Neural cell (in vitro differentiated cells): ENCODE data around the gene ANGPTL2. TPM values are rescaled to one million over a fixed set of nuclear protein-coding genes. Genes with fewer than 3 reads are reported as not detected.

Experiments used
- H2AFZ ChIP-seq: fragments of 200-600, 300-800 bp; sonication (generic), shearing (Covaris generic); 2 replicates; pipeline ENCODE4 v1.6.0; 2014; ENCODE audit warnings: low read depth, mild to moderate bottlenecking, antibody characterized with exemption, low read length, moderate library complexity
- H3F3A ChIP-seq: fragments of 200-600 bp; shearing (Covaris generic); 2 replicates; pipeline ENCODE4 v1.6.1; 2016; ENCODE audit warnings: mild to moderate bottlenecking, moderate library complexity, mixed read lengths, antibody characterized with exemption, low read length; ENCODE audit not compliant: insufficient read depth, poor library complexity, severe bottlenecking
- H3K27ac ChIP-seq: fragments of 200-600, 300-800 bp; sonication (generic), shearing (Covaris generic); 2 replicates; pipeline ENCODE4 v1.5.1; 2014; ENCODE audit warnings: mild to moderate bottlenecking, low read length, moderate library complexity
- H3K27me3 ChIP-seq: fragments of 300-800, 200-600 bp; sonication (generic), shearing (Covaris generic); 2 replicates; pipeline ENCODE4 v1.6.0; 2014; ENCODE audit warnings: mild to moderate bottlenecking, low read depth, low read length, moderate library complexity; ENCODE audit not compliant: insufficient read depth
- H3K36me3 ChIP-seq: fragments of 300-800, 200-600 bp; sonication (generic), shearing (Covaris generic); 2 replicates; pipeline ENCODE4 v1.5.1; 2014; ENCODE audit warnings: mild to moderate bottlenecking, antibody characterized with exemption, low read length, moderate library complexity; ENCODE audit not compliant: insufficient read depth
- H3K4me2 ChIP-seq: fragments of 300-800, 200-600 bp; sonication (generic), shearing (Covaris generic); 2 replicates; pipeline ENCODE4 v1.6.0; 2014; ENCODE audit warnings: mild to moderate bottlenecking, low read length
- H3K4me3 ChIP-seq: fragments of 300-800, 200-600 bp; sonication (generic), shearing (Covaris generic); 2 replicates; pipeline ENCODE4 v1.5.1; 2014; ENCODE audit warnings: mild to moderate bottlenecking, low read length, moderate library complexity
- H3K79me2 ChIP-seq: fragments of 200-600 bp; shearing (Covaris generic); replicated peaks from 2 replicates; pipeline ENCODE4 v1.6.0; 2014; ENCODE audit warnings: mild to moderate bottlenecking, low read length, moderate library complexity; ENCODE audit not compliant: insufficient read depth
- H3K9ac ChIP-seq: fragments of 300-800, 200-600 bp; sonication (generic), shearing (Covaris generic); 2 replicates; pipeline ENCODE4 v1.6.1; 2016; ENCODE audit warnings: mild to moderate bottlenecking, low read length, mixed read lengths
- H3K9me2 ChIP-seq: fragments of 200-600 bp; shearing (Covaris generic); 2 replicates; pipeline ENCODE4 v1.6.1; 2016; ENCODE audit warnings: mild to moderate bottlenecking, low read length, mixed read lengths; ENCODE audit not compliant: insufficient read depth
- H3K9me3 ChIP-seq: fragments of 200-600, 300-800 bp; sonication (generic), shearing (Covaris generic); 2 replicates; pipeline ENCODE4 v1.6.1; 2016; ENCODE audit warnings: mild to moderate bottlenecking, mixed run types, low read length, moderate library complexity, mixed read lengths
- H4K20me1 ChIP-seq: fragments of 200-600 bp; shearing (Covaris generic); 2 replicates; pipeline ENCODE4 v1.6.1; 2016; ENCODE audit warnings: mild to moderate bottlenecking, mixed run types; ENCODE audit not compliant: insufficient read depth
- CTCF ChIP-seq: fragments of 450-650 bp; IDR thresholded peaks from 2 replicates; pipeline ENCODE4 v1.5.1; 2014; ENCODE audit warnings: antibody characterized with exemption, mild to moderate bottlenecking, moderate library complexity; ENCODE audit not compliant: poor library complexity, severe bottlenecking
- EP300 ChIP-seq: fragments of 450-650 bp; conservative IDR thresholded peaks from 2 replicates; pipeline ENCODE4 v1.6.1; 2014; ENCODE audit warnings: antibody characterized with exemption, mild to moderate bottlenecking, moderate library complexity; ENCODE audit not compliant: poor library complexity, severe bottlenecking
- EZH2 ChIP-seq: fragments of 200-600, 300-800 bp; shearing (Covaris generic), sonication (generic); IDR thresholded peaks from 2 replicates; pipeline ENCODE4 v1.6.1; 2014; ENCODE audit warnings: antibody characterized with exemption, low read length, borderline replicate concordance, mild to moderate bottlenecking; ENCODE audit not compliant: insufficient read depth, poor library complexity, severe bottlenecking
- MXI1 ChIP-seq: fragments of 450-650 bp; conservative IDR thresholded peaks from 2 replicates; pipeline ENCODE4 v1.6.1; 2014; ENCODE audit warnings: antibody characterized with exemption, mild to moderate bottlenecking; ENCODE audit not compliant: poor library complexity, severe bottlenecking
- POLR2AphosphoS5 ChIP-seq: IDR thresholded peaks from 2 replicates; pipeline ENCODE4 v1.6.1; 2012
- RAD21 ChIP-seq: fragments of 450-650 bp; conservative IDR thresholded peaks from 2 replicates; pipeline ENCODE4 v1.6.1; 2014; ENCODE audit warnings: antibody characterized with exemption, mild to moderate bottlenecking, moderate library complexity
- REST ChIP-seq: IDR thresholded peaks from 2 replicates; pipeline ENCODE4 v1.6.1; 2012; ENCODE audit warnings: borderline replicate concordance
- SMC3 ChIP-seq: fragments of 450-650 bp; conservative IDR thresholded peaks from 2 replicates; pipeline ENCODE4 v1.6.1; 2014; ENCODE audit warnings: antibody characterized with exemption, mild to moderate bottlenecking, moderate library complexity; ENCODE audit not compliant: poor library complexity
- TAF1 ChIP-seq: IDR thresholded peaks from 2 replicates; pipeline ENCODE4 v1.6.1; 2012; ENCODE audit warnings: low read depth
- polyA plus RNA-seq: library from polyadenylated mRNA; depleted of rRNA; stranded (reverse); fragments of >200 nt; gene quantifications from 2 replicates; pipeline ENCODE4 v1.2.3, GENCODE V29; 2014

The ANGPTL2 gene
- polyA plus RNA-seq, 1 donor from 2014 or later = not detected

GRCh38 chr9:127166111-127166510 is 43.7 kb upstream of the ANGPTL2 start:
- Histone ChIP-seq H3F3A (no peaks in the 10 kb centered on the region), H4K20me1 (no peaks in the 10 kb centered on the region), H3K27me3 (no peaks in the 10 kb centered on the region), H3K9ac (no peak overlapping the region), H3K4me2 (no peak overlapping the region), H3K79me2 (no peaks in the 10 kb centered on the region), H3K36me3 (peaks cover 5% of the 10 kb centered on the region), H3K9me3 (no peaks in the 10 kb centered on the region), H2AFZ (no peak overlapping the region), H3K9me2 (no peaks in the 10 kb centered on the region), H3K4me3 (no peak overlapping the region), H3K27ac (no peak overlapping the region)
- no peak for TF ChIP-seq REST
- TF ChIP-seq EP300 = no peak
- no peak for TF ChIP-seq RAD21
- no peak for TF ChIP-seq TAF1
- no peak for TF ChIP-seq SMC3
- no peak for TF ChIP-seq MXI1
- no peak for TF ChIP-seq POLR2AphosphoS5
- TF ChIP-seq CTCF = no peak
- TF ChIP-seq EZH2 = no peak

- H3K27ac ChIP-seq = no peak overlapping the region
- no peaks in the 10 kb centered on the region for H3K79me2 ChIP-seq
- H3K4me3 ChIP-seq = no peak overlapping the region
- H3K9me2 ChIP-seq = no peaks in the 10 kb centered on the region
- H3K9ac ChIP-seq = no peak overlapping the region
- H3K36me3 ChIP-seq = peaks cover 5% of the 10 kb centered on the region
- no peaks in the 10 kb centered on the region for H4K20me1 ChIP-seq
- H2AFZ ChIP-seq = no peak overlapping the region
- H3F3A ChIP-seq = no peaks in the 10 kb centered on the region
- H3K9me3 ChIP-seq = no peaks in the 10 kb centered on the region
- H3K27me3 ChIP-seq = no peaks in the 10 kb centered on the region
- TF ChIP-seq EP300 = no peak
- no peak for TF ChIP-seq TAF1
- no peak for TF ChIP-seq EZH2
- TF ChIP-seq CTCF = no peak
- TF ChIP-seq RAD21 = no peak
- no peak for TF ChIP-seq MXI1
- TF ChIP-seq POLR2AphosphoS5 = no peak
- no peak for TF ChIP-seq SMC3
- no peak for TF ChIP-seq REST
- H3K4me2 ChIP-seq = no peak overlapping the region
These were observed 42.7 kb upstream of the ANGPTL2 start for GRCh38 chr9:127165116-127165515.
